ENCODE results near the gene RHBG. TPM values are rescaled to one million over a fixed set of nuclear protein-coding genes. Genes with fewer than 3 reads are reported as not detected.

The RHBG gene
- total RNA-seq, 1 donor, result not detected

DNA sequence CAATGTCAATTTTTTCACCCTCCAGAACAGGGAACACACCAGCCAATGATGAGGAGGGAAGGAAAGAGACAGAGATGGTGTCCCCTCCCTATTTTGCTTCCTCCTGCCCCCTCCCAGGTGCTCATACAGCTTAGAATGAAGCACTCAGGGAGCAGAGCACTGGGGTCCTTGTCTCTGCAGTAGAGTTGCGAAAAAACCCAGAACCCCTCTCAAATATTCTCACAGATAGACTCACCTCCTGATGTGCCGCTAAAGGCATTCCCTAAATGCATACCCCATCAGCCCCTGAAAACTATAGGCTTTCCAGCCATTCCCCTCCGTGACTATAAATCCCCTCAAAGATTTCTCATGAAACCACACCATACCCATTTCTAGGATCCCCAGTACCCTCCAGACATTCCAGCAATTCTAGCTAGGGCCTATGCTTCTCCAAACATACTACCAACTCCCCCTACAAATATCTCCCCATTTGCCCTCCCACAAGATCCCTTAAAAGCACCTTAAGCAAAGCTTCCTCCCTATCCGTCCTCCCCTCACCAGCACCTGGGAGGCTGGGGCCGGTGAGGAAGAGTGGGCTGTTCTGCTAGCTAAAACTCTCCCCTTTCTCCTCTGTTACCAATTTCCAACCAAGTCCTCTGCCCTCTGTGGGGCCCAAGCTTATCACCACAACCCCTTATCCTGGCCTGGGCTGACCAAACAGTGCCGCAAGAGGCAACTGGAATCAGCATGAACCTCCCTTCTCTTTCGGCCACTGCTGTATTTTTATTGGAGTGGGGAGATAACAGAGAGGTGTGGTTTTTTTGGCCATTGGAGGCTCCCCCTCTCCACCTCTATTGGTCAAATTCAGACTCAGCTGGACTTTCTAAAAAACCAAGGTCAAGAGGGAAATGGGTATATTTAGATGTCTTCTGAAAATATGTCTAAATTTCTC, 54.7 kb downstream of the RHBG start:
- DNase-seq (ENCODE audit: low read depth), result no peak
- no peak overlapping the region for H3K4me3 ChIP-seq (ENCODE audit: low read depth, low read length)
- TF ChIP-seq, protein P1, sequence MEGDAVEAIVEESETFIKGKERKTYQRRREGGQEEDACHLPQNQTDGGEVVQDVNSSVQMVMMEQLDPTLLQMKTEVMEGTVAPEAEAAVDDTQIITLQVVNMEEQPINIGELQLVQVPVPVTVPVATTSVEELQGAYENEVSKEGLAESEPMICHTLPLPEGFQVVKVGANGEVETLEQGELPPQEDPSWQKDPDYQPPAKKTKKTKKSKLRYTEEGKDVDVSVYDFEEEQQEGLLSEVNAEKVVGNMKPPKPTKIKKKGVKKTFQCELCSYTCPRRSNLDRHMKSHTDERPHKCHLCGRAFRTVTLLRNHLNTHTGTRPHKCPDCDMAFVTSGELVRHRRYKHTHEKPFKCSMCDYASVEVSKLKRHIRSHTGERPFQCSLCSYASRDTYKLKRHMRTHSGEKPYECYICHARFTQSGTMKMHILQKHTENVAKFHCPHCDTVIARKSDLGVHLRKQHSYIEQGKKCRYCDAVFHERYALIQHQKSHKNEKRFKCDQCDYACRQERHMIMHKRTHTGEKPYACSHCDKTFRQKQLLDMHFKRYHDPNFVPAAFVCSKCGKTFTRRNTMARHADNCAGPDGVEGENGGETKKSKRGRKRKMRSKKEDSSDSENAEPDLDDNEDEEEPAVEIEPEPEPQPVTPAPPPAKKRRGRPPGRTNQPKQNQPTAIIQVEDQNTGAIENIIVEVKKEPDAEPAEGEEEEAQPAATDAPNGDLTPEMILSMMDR (IDR thresholded peaks at IDR 0.05; ENCODE audit: insufficient read depth, low read length), result no peak

DNA sequence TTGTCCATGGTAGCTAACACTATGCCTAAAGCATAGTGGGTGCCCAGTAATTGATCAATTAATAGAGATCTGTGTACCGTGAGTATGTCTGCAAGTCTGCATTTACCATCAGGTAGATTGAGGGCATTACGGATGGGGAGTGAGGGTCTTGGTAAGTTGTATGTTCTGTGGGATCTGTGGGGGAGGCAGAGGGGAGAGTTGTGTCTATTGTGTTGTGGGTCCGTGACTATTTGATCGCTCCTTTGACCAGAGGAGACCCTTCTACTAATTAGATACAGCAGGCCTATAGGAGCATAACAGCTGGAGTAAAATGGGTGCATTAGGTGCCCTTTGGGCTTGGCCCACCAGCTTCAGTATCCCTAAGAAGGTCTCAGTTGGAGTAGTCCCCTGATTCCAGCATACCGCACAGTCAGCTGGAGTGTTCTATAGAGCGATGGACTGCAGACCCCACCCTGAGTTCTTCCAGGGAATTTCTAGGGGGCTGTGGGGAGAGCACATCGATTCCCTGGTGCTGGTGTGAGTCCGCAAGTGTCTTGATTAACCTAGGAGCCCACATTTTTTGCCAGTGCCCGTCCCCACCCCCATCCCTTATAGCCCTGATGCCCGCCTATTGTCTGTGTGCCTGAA, 55.9 kb downstream of the RHBG start:
- TF ChIP-seq, protein P1 (IDR thresholded peaks at IDR 0.05; ENCODE audit: insufficient read depth, low read length), result no peak
- DNase-seq (ENCODE audit: low read depth), result no peak
- H3K4me3 ChIP-seq (ENCODE audit: low read depth, low read length), result no peak overlapping the region

DNA sequence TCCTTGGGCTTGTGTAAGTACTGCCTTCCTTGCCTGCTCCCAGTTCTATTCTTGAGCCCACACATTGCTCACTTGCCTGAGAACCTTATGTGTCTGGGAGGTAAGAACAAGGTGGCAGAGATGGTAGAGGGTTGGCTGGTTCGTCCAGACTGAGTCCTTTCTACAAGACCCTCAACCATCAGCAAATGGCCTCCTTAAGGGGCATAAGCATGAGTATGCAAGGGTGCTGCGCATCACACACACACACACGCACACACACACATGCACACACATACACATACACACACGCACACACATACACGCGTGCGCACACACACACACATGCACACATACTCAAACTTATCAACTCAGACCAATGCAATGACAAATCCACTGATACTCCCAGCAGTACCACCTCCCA, 56.9 kb downstream of the RHBG start:
- TF ChIP-seq, protein P1 (IDR thresholded peaks at IDR 0.05; ENCODE audit: insufficient read depth, low read length), result no peak
- DNase-seq (ENCODE audit: low read depth), result no peak
- no peak overlapping the region for H3K4me3 ChIP-seq (ENCODE audit: low read depth, low read length)

DNA sequence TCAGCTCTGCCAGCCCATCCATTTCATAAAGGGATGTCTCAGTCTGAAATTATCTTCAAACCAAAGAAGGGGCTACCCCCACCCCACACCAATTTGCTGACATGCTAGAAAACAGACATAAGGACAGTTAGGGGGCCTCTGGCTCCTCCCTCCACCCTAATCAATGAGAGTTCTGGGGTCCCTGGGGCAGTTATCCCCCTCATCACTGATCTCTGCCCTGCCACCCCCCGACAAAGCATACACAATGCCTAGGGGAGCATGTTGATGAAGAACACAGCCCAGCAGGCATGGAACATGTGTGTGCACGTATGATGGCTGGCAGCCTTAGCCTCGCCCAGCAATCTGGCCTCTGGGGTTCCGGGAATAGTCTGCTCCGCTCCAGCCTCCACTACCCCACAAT, 58.9 kb downstream of the RHBG start:
- TF ChIP-seq, protein P1 (IDR thresholded peaks at IDR 0.05; ENCODE audit: insufficient read depth, low read length), result no peak
- DNase-seq (ENCODE audit: low read depth), result no peak
- no peak overlapping the region for H3K4me3 ChIP-seq (ENCODE audit: low read depth, low read length)

DNA sequence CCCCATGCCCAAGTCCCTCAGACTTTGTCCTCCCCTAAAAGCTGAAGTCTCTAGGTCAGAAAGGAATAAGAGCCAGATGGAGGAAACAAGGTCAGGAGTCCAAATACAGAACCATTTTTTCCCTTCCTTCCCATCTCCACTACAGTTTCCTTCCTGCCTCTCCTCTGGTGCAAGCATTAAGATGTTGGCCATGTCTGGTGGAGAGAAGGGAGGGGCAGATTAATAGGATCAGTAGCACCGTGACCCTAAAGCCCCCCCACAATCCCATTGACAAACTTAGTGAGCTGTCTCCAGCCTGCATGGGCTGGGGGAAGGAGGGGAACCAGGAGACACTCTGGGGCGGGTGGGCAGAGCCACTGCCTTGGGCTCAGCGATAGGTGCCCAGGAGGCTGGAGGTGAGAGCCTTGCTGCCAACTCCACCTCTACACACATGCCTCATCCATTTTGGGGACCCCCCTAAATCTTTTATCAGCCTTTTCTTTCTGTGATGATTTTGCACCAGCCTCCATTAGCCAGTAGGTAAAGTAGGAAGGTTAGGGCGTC, 59.8 kb downstream of the RHBG start:
- TF ChIP-seq, protein P1 (IDR thresholded peaks at IDR 0.05; ENCODE audit: insufficient read depth, low read length), result no peak
- no peak overlapping the region for H3K4me3 ChIP-seq (ENCODE audit: low read depth, low read length)
- no peak for DNase-seq (ENCODE audit: low read depth)

DNA sequence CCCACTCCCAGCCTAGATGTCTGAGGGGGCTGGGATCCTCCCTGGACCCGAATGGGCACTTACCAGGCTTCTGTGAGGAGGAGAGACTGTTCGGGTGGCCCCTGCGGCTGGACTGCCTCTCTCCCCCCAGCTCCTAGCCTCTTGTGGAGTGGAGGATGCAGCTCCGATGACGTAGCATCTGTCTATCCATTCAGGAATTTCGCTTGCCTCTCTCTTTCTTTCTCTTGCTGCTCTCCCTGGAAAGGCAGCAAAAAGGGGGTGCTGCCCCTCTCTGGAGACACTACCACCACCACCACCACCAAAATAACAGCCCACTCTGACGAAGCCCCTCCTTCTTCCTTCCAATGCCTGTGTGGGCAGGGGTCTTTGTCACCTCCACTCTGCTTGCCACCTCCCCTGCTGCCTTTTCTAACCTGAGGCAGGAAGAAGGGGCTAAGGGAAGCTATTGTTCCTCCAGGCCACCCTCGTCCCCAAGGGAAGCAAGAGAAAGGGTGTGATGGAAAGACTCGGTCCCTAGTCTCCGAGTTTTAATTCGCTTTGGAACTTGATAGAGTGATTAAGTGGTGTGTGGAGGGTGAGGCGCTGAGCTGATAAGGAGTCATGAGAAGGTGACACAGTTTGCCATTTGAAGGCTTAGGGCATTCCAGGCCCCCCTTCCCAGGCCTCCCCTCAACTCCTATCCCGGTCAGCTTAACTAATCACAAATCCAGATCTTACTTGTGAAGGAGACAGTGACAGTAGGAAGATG, 60.5 kb downstream of the RHBG start:
- no peak overlapping the region for H3K4me3 ChIP-seq (ENCODE audit: low read depth, low read length)
- DNase-seq (ENCODE audit: low read depth), result no peak
- TF ChIP-seq, protein P1 (IDR thresholded peaks at IDR 0.05; ENCODE audit: insufficient read depth, low read length), result no peak
